ENCODE data around the gene RBMX. TPM values are rescaled to one million over a fixed set of nuclear protein-coding genes. Genes with fewer than 3 reads are reported as not detected.

RBMX gene
- total RNA-seq, 2 donors from 2014 or later = 103 to 139 TPM

- Histone ChIP-seq H3K4me1 (no peaks in the 10 kb centered on the region), H3K27ac (no peak overlapping the region), H3K36me3 (no peaks in the 10 kb centered on the region), H3K27me3 (no peaks in the 10 kb centered on the region), H3K4me3 (no peak overlapping the region), H3K9ac (ENCODE audit: low read depth in 2 of 2, low read length in 2 of 2) (no peak overlapping the region), H3K9me3 (no peaks in the 10 kb centered on the region)
- intact Hi-C loops (cut with DNase I) = no loop called here
- DNase-seq = no peak
- TF ChIP-seq CTCF (IDR thresholded peaks at IDR 0.05) = no peak
Measured at GRCh38 chrX:136865270-136866158, 15.0 kb downstream of the RBMX start.

GRCh38 chrX:136863826-136864225 is 16.7 kb downstream of the RBMX start:
- Histone ChIP-seq H3K9ac (ENCODE audit: low read depth in 2 of 2, low read length in 2 of 2) (no peak overlapping the region), H3K27ac (no peak overlapping the region), H3K4me1 (no peaks in the 10 kb centered on the region), H3K9me3 (no peaks in the 10 kb centered on the region), H3K36me3 (no peaks in the 10 kb centered on the region), H3K4me3 (no peak overlapping the region), H3K27me3 (no peaks in the 10 kb centered on the region)
- no peak for TF ChIP-seq CTCF (IDR thresholded peaks at IDR 0.05)
- no peak for DNase-seq
- intact Hi-C loops (cut with DNase I) = no loop called here

GRCh38 chrX:136862546-136862945 is 18.0 kb downstream of the RBMX start:
- H3K9me3 ChIP-seq = no peaks in the 10 kb centered on the region
- no peaks in the 10 kb centered on the region for H3K27me3 ChIP-seq
- no peak for TF ChIP-seq CTCF (IDR thresholded peaks at IDR 0.05)
- no peak overlapping the region for H3K27ac ChIP-seq
- DNase-seq = no peak
- no peaks in the 10 kb centered on the region for H3K36me3 ChIP-seq
- no peaks in the 10 kb centered on the region for H3K4me1 ChIP-seq
- no peak overlapping the region for H3K9ac ChIP-seq (ENCODE audit: low read depth in 2 of 2, low read length in 2 of 2)
- H3K4me3 ChIP-seq = no peak overlapping the region
- intact Hi-C loops (cut with DNase I) = no loop called here

GRCh38 chrX:136861877-136862276 is 18.6 kb downstream of the RBMX start:
- Histone ChIP-seq H3K9me3 (no peaks in the 10 kb centered on the region), H3K27me3 (no peaks in the 10 kb centered on the region), H3K36me3 (no peaks in the 10 kb centered on the region), H3K4me1 (no peaks in the 10 kb centered on the region), H3K4me3 (no peak overlapping the region), H3K27ac (no peak overlapping the region), H3K9ac (ENCODE audit: low read depth in 2 of 2, low read length in 2 of 2) (no peak overlapping the region)
- intact Hi-C loops (cut with DNase I) = no loop called here
- TF ChIP-seq CTCF (IDR thresholded peaks at IDR 0.05) = no peak
- DNase-seq = no peak

- no peak for DNase-seq
- intact Hi-C loops (cut with DNase I) = no loop called here
- no peaks in the 10 kb centered on the region for H3K4me1 ChIP-seq
- TF ChIP-seq CTCF (IDR thresholded peaks at IDR 0.05) = no peak
- H3K4me3 ChIP-seq = no peak overlapping the region
- H3K9me3 ChIP-seq = no peaks in the 10 kb centered on the region
- no peak overlapping the region for H3K27ac ChIP-seq
- no peaks in the 10 kb centered on the region for H3K36me3 ChIP-seq
- H3K9ac ChIP-seq (ENCODE audit: low read depth in 2 of 2, low read length in 2 of 2) = no peak overlapping the region
- H3K27me3 ChIP-seq = no peaks in the 10 kb centered on the region
Measured at GRCh38 chrX:136858007-136858756, 22.3 kb downstream of the RBMX start.

Data from colonic mucosa (tissue), 4 donors.